NCI-H2171 treated with DMSO at 0.1 percent for 48 hours (cell line): Measurements from ENCODE around the gene DCLK3.
A peak's percentile ranks its signal among the peaks of the same experiment; 100 is the strongest.

Experiments
- DNase-seq: peaks from one replicate; lab custom pipeline; 2025; lab: John Stamatoyannopoulos, UW

Gene DCLK3, protein sequence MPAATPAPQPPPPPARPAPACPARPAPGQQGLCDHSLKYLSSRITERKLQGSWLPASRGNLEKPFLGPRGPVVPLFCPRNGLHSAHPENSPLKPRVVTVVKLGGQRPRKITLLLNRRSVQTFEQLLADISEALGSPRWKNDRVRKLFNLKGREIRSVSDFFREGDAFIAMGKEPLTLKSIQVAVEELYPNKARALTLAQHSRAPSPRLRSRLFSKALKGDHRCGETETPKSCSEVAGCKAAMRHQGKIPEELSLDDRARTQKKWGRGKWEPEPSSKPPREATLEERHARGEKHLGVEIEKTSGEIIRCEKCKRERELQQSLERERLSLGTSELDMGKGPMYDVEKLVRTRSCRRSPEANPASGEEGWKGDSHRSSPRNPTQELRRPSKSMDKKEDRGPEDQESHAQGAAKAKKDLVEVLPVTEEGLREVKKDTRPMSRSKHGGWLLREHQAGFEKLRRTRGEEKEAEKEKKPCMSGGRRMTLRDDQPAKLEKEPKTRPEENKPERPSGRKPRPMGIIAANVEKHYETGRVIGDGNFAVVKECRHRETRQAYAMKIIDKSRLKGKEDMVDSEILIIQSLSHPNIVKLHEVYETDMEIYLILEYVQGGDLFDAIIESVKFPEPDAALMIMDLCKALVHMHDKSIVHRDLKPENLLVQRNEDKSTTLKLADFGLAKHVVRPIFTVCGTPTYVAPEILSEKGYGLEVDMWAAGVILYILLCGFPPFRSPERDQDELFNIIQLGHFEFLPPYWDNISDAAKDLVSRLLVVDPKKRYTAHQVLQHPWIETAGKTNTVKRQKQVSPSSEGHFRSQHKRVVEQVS

DNA sequence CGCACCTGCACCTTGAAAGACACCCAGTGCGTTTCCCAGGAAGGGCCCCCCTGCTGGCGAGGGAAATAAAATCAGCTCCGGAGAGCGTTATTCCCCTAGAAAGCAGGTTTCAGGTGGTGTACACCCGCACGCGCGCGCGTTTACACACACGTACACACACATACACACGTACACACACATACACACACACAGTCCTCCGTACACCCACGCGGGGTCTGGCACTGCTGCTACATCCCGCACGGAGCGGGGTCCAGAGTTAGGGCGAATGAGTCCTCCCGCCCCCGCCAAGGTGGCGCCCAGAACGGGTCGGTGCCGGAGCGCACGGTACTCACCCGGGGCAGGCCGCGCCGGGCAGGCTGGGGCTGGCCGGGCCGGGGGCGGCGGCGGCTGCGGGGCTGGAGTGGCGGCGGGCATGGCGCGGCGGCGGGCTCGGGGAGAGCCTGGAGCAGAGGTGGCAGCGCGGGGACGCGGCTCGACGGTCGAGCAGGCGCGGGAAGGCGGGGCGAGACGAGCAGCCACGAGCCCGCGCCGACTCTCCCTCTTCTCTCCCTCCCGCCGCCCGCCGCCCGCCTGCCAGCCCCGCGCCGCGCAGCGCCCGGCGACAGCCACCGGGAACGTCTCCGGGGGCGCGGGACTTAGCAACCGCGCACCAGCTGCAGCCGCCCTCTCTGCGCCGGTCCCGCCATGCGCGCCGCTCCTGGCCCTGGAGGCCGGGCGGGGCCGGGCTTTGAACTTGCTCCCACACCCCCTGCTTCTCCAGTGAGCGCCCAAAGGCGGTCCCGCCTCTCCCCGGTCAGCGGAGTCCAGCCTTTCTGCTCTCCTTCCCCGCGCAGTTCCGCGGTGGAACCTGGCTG lies at the start of gene DCLK3:
TSS of gene DCLK3 (minus strand) at position 704 of the 854 bp plus-strand sequence. CDS start at position 414, 290 bp downstream.
- DNase-seq = peak; percentile 28

DNA sequence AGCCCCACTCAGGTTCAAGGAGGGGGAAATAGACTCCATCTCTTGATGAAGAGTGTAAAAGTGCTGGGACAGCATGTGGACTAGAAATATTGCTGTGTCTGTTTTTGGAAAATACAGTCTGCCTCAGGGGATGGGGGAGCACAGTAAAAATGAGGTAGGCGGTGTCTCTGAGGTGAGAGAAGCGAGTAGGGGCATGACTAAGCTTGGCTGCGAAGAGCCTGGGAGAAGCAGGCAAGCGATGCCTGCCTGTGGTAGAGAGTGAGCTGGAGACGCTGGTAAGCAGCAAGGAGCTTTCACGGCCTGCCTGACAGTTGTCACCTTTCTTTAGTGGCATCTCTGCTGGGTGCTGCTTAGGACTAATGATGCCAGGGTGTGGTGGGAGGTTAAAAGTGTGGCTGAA lies 49.0 kb upstream of the DCLK3 start:
- DNase-seq = peak; percentile 10

DNA sequence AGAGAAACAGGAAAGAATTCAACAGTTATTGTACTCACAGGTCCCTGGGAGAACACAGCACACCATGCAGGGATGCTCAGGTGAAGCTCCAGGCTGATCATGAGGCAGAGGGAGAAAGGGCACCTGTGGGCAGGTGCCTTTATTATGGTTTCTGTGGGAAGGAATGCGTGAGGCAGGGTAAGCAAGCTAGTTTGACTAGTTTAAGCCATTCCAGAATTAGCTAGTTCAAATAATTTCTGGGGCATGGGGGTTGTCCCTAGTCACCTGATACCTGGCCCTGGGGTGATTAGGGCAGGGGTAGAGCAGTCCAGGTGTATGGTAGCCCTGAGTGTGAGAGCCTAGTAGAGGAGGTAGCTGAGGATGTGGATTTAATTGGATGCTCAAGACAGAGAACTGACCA lies 47.9 kb upstream of the DCLK3 start:
- DNase-seq = no peak

DNA sequence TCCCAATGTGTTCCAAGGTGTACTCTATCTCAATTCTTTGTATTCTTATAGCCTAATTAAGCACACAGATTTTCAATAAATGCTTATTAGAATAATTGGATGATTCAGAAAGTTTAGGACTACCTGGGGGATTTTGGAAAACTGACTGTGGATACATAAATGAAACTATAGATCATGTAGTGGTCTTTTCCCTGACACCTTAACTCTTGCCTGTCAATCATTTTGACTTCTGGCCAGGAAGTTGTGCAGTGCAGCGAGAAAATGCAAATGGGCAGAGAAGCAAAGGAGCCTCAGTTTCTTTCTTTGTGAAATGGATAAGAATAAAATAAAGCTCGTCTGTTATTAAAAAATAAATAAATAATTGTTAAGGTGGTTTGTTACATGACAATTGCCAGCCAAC lies 47.4 kb upstream of the DCLK3 start:
- no peak for DNase-seq

DNA sequence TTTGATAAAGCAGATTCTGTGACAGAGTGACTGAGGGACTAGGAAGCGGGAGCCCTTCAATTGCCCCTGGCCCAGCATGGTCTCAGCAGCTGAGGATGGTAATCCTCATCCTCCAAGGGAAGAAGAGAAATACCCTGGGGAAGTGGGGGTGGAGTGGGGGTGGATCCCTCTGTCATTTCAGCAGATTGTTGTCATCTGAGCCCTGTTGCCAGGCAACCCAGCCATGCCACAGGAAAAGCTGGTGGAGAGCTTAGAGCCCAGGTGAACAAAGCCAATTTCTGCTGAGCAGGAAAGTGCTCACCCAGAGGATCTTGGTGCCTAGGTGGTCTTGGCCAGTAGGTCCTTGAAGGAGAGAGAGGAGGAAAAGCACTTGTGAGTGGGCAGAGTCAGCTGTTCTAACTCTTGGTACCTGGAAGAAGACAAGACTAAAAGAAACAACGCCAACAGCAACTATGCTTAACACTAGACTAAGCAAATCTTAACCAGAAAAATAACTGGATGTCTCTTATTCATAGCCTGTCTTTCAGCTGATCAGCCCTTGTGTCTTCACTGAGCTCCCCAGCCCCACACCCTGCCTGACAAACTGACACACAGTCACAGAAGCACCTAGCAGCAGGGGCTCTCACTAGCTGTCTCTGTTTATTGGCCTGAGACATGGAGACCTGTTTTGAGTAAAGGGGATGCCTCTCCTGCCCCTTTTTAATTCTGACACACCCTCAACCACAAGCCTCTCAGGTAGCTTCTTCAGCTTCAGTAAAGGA lies 40.1 kb upstream of the DCLK3 start:
- DNase-seq = peak; percentile 42

DNA sequence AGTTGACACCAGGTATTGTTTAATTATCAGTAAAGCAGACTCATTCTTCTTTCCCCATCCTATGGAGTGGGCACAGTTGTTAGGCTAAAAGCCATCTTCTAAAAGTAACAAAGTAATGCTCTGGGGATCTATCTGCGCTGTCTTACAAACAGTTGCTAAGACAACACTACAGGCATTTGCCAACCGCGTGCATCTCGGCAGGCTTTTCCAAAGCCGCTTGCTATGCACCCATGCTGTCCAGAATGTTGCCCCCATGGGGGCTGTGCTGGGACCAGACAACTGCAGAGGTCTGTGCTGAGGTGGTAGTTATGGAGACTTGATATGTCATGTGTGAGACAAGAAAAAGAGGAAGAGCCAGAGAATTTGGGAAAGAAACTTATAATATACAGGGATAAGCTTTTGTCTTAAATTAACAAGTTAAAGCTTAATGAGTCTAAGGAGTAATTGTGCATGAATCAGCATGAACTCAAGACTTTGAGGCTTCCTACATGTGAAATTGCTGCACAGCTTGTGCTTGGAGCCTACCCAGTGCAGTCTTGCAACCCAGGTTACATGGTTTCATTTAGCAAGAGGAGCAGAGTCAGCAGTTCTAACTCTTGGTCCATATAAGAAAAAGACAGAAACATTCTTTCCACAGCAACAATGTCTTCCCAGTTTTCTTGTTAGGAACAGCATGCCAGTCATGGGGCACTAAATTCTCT lies 38.9 kb upstream of the DCLK3 start:
- DNase-seq = no peak

DNA sequence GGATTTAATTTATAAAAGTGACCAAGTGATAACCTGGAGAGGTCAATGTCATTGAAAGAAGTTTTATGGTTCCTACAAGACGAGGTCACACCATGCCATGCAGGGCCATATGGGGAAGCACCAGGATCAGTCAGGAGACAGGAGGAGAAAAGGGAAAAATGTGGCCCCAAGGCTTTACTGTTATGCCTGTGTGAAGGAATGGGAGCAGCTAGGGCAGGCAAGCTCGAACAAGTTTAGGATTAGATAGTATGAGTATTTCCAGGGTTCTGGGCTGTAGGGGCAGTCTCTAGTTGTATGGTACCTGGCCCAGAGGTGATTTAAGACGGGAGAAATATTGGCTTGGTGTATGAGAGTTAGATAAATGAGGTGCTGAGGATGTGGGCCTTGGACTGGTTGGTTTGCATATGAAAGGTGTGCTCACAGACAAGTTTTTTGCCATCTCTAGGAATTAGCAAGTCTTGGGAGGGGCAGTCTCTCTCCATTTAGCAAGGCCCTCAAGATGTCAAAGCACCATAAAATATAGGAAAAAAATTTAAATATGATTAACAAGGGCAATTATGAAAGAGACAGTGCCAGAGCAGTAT lies 36.3 kb upstream of the DCLK3 start:
- no peak for DNase-seq

DNA sequence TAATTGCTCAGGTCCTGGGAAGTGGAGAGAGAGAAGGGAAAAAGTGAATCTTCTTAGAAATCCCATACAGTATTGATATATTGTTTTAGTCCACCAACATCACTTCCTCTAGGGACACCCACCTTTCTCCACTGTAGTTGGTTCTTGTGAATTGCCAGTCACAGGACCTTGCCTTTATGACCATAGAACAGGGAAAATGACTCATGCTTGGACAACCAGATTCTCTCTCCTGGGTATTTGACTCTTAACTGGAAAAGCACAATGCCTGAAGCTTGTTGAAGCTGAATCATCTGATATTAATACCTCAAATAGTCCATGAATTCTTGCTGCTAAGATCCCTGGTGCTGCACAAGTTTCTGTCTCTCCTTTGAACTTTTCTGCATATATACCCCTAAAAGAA lies 32.5 kb upstream of the DCLK3 start:
- no peak for DNase-seq

DNA sequence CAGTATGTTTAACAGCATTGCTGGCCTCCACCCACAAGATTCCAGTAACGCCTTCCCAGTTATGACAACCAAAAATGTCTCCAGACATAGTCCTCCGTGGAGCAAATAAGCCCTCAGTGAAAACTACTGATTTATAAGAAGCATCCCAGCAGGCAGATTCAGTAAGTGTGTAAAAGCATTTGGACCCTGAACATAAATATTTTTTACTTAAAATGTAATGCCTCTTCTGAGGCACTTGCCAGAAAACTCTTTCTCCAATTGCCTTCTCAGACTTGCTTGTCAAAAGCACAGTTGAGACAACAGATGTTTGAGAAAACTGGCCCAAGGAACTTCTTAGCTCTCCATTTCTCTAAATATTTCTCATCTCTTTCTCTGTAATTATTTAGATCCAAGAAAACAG lies 31.8 kb upstream of the DCLK3 start:
- no peak for DNase-seq

DNA sequence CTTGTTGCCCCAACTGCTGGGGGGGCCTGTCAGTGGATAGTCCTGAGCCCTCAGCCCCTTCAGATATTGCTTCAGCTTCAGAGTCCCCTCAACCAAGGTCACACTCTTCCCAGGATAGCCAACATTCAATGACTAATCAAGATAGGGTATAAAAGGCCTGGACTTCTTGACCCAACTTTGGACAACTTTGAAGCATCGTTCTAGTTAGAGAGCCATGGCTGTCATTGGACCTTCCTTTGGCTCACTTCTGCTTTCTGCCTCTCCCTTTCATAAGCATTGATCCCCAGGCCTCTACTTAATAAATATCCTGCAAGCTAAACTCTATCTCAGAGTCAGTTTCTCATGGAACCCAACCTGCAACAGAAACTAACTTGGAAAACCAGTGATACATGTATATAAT lies 31.3 kb upstream of the DCLK3 start:
- DNase-seq = no peak

DNA sequence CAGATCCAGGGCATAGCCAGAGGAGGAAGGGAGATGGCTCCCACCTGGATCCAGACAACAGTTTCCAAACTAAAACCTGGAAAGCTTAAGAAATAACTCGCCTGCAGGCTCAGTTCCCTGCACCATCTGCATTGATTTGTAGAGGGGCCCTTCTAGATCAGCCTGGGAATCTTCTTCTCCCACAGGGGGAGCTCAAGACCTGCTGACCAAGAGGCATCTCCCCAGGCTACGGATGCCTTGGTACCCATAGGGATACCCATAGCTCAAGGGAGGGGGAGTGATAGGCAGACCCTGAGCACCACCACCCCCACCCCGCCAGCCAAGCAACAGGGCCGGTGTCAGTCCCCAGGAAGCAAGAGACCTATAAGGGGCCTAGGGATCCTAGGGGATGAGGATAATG lies 28.0 kb upstream of the DCLK3 start:
- no peak for DNase-seq

DNA sequence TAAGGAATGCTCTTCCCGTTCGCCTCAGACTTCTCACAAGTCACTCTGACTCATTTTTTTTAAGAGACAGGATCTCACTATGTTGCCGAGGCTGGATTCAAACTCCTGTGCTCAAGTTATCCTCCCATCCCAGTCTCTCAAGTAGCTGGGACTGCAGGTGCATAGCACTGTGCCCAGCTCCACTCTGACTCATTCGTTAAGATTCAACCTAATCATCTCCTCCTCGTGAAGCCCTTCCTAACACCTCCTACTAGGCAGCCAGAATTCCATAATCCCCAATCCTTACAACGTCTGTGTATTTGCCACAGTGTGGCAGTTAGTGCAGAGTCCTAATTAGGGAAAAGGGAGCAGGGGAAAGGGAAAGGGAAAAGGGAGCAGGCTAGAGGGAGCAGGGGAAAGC lies 26.4 kb upstream of the DCLK3 start:
- no peak for DNase-seq

DNA sequence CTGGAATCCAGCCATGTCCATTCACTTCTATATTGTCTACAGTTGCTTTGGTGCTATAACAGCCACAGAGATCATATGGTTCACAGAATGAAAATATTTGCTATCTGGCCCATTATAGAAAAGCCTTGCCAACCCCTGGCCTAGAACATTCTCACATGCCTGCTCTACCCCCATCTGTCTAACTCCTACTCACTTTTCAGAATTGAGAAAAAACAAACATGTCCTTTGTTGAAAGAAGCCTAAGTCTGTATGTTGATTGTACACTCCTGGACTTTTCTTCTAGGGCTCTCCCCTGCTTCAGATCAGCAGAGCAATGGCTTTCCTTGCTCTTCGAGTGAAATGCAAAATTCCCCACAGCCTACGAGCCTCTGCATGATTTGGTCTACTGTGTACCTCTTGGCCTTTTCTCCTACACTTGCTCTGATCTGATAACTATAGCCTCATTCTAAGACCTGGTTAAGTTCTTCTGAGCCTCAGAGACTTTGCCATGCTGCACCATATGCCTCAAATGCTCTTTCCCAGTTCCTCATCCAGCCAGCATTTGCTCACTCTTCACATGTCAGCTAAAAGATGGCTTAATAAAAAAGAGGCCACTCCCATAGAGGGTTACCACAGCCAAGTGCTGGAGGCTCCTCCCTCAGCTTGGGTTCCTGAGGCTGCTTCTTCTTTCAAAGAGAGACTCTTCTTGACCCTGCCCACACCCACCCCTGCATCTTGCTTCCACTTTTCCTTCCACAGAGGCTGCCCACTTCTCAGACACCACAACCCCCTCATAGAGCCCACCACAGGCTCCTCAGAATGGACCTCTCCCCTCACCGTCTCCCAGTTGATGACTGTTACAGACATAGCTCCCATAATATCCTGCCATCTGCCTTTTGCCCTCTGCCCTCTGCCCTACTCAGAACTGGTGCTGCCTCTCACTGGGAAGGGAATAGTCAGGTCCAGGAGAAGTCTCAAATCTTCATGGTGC lies 22.9 kb upstream of the DCLK3 start:
- no peak for DNase-seq

DNA sequence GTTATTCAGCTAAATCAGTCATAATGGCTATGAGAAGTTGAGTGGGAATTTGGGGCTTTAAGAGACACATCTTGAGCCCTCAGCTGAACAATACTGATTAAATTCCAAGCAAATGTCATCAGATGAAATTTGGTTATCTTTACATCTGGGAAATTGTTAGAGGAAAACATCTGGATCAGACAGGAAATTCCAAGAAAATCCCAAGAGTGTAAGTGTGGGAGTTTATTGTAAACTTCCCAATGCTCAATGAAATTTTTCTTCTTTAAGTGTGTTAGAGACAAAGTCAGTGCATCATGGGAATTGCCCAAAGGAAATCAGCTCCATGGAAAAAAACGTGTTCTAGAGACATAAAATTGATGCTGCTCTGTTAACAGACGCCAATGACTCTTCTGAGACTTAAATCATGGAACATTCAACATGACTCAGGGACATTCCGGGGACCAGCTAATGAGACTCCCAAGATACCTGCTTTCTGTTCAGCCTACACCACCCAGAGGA lies 19.8 kb upstream of the DCLK3 start:
- no peak for DNase-seq

DNA sequence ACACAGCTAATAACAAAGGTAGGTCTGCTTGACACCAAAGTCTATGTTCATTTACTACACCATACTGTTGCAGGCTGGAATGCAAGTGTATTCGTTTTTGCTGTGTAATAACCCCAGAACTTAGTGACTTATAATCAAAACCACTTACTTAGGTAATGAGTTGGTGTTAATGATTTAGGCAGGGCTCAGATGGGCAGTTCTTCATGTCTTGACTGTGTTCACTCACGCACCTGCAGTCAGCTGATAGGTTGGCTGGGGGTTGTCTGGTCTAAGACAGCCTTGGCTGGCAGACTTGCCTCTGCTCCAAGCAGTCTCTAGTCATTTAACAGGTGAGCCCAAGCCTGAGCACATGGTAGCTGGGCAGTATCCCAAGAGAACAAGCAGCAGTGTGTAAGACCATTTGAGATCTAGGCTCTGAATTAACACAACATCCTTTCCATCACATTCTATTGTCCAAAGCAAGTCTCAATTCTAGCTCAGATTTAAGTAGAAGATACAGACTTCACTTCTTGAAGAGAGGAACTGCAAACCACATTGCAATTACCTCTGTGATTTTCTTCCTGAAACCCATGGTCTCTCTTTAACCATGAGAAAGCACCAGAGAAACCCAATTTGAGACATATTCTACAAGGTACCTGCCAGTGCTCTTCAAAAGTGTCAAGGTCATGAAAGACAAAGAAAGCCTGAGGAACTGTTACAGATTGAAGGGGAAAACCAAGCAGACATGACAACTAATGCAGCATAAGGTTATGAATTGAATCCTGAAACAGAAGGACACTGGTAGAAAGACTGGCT lies 13.3 kb upstream of the DCLK3 start:
- DNase-seq = no peak

DNA sequence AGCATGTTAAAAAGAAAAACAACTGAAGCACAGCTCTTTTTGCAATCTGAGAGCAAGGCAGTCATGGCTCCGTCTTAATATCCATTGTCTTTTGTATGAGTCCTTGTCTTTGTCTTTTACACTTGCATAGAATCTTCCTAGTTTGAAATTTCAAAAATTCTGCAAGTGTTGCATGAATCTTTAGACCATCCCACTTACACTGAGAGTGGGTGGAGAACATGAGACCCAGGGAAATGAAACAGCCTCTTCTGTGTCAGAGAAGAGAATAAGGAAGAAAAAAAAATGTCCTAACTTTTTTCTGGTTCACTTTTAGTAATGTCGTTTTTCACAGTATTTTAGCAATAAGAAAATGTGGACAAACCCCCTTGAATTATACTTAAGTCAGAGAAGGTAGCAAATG lies 12.1 kb upstream of the DCLK3 start:
- no peak for DNase-seq

DNA sequence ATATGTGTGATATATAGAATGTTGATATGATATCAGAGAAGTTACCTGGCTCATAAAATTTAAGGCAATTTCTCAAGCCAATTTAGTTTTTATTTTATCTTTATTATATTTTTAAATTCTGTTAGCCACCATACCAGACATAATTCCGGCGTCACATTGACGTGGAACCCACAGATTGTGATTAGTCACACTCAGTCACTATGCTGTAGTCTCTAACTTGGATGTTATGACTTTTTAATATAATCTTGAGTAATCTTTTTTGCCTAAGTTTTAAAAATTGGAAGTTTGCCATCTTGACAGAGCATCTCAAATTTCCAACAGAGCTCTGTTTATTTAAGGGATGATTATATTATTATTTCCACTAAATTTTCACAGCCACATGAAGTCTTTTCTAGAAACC lies 9.7 kb upstream of the DCLK3 start:
- DNase-seq = no peak

DNA sequence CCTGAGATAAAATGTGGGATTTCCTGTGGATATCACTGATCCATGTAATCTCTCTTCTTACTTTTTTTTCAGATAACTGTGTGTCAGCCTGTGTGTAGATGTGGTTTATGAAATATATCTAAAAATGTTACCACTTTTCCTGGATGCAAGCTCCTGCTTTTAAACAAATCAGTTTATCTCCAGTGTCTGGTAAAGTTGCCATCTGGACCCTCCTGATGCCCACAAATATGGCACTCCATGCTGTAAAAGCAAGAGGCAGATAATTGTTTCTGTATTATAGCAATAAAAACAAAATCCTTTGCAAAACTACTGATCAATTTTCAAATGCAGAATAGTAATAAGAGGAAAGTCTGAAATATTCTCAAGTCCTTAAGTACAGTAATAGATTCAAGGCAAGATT lies 7.6 kb upstream of the DCLK3 start:
- peak; percentile 27 for DNase-seq
